Epidermal melanocyte (primary cell): ENCODE measurements around the gene TRIP10.

Experiments
- DNase-seq: peaks from one replicate; pipeline ENCODE4 v3.0.0; 2011; ENCODE audit warnings: low spot score; ENCODE audit not compliant: insufficient read length

The TRIP10 gene

DNA sequence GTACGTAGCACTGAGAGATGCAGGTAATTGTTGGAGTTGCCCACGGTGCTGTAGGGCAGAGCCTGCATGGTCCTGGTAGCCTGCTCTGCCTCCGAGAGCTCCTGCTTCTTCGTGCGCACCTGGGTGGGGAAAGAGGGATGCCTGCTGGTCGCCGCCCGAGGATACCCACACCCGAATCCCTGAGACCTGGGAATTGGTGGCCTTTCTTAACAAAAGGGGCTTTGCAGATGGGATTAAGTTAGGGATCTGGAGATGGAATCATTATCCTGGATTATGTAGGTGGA, 28.5 kb upstream of the TRIP10 start:
- no peak for DNase-seq

DNA sequence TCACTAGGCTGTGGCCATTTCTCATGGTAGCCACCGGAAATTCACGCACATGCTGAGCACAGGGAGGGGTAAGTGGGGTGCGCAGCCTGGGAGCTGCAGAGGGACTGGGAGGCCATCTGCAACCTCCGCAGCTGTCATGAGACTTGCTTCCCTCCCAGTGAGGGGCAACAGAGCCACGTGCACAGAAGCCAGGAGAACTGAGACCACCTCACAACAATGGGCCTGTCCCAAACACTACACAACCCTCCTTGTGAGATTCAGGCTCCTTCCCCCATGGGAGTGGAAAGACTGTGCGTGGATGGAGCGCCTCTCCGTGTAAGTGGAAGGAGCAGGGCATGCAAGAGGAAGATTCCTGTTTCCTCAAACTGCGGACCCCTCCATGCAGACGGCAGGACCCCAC, 27.9 kb upstream of the TRIP10 start:
- DNase-seq: no peak

DNA sequence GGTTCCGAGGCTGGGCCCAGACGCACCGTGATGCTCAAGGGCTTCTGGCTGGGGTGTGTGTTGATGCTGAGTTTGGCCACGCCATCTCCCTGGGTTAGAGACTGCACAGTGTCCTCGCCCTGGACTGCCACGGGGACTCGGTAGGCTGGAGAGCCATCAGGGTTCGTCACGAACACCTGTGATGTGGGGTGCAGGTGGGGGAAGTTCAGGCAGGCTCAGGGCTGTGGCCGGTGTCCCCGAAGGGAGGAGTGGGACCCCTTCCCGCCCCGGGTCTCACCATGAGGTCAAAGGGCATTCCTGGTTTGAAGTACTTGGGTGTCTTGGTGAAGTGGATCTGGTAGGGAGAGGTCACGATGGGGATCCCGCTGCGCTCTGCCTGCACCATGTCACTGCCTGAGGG, 27.2 kb upstream of the TRIP10 start:
- DNase-seq: no peak

- DNase-seq: no peak
Measured at GRCh38 chr19:6712692-6713670, 26.5 kb upstream of the TRIP10 start.

DNA sequence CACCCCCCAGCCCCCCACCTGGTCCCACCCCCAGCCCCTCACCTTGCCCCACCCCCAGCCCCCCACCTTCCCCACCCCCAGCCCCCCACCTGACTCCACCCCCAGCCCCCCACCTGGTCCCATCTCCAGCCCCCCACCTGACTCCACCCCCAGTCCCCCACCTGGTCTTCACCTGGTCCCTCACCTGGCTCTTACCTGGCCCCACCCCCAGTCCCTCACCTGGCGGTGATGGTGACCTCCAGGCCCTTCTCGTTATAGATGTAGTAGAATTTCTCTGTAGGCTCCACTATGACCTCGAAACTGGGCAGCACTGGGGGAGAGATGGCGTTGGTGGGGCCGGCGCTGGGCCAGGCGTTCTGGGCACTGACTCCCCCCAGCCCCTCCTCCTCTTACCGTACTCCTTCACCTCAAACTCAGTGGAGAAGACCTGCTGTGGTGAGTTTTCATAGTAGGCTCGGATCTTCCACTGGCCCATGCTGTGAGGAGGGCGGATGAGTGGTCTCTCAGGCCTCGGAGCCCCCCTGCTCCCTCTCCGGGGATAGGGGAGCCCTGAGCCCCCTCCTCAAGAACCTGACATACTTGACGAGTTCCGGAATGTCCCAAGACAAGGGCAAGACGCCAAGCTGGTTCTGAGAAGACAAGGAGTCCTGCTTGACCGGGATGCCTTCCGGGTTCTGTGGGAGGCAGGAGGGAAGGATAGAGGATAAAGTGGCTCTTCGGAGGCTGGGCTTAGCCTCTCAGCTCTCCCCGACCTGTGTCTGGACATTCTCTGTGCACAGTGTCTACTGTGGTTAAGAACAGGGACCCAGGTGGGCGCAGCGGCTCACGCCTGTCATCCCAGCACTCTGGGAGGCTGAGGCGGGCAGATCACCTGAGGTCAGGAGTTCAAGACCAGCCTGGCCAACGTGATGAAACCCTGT, 25.4 kb upstream of the TRIP10 start:
- DNase-seq: no peak

- no peak for DNase-seq
Measured at GRCh38 chr19:6714749-6715555, 24.5 kb upstream of the TRIP10 start.

- no peak for DNase-seq
Measured at GRCh38 chr19:6716610-6716970, 22.9 kb upstream of the TRIP10 start.

- DNase-seq: no peak
Measured at GRCh38 chr19:6717036-6717435, 22.4 kb upstream of the TRIP10 start.

- DNase-seq: no peak
Measured at GRCh38 chr19:6717441-6717971, 22.0 kb upstream of the TRIP10 start.

- DNase-seq: no peak
Measured at GRCh38 chr19:6718111-6718740, 21.3 kb upstream of the TRIP10 start.

- DNase-seq: no peak
Measured at GRCh38 chr19:6718741-6719539, 20.5 kb upstream of the TRIP10 start.

DNA sequence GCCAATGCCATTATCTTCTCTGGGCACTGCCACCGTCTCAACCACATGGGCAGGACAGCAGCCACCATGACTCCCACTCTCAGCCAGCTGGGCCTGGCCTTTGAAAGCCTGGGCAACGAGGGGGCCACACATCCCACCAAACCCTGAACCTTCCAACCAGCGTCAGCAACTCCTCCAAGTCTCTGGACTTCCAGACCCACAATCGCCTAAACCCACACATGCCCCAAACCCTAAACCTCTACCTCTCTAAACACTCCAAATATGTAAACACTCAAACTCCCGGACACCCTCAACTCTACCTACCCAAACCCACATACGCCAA, 20.0 kb upstream of the TRIP10 start:
- DNase-seq: no peak

- DNase-seq: no peak
Measured at GRCh38 chr19:6719992-6720368, 19.5 kb upstream of the TRIP10 start.

DNA sequence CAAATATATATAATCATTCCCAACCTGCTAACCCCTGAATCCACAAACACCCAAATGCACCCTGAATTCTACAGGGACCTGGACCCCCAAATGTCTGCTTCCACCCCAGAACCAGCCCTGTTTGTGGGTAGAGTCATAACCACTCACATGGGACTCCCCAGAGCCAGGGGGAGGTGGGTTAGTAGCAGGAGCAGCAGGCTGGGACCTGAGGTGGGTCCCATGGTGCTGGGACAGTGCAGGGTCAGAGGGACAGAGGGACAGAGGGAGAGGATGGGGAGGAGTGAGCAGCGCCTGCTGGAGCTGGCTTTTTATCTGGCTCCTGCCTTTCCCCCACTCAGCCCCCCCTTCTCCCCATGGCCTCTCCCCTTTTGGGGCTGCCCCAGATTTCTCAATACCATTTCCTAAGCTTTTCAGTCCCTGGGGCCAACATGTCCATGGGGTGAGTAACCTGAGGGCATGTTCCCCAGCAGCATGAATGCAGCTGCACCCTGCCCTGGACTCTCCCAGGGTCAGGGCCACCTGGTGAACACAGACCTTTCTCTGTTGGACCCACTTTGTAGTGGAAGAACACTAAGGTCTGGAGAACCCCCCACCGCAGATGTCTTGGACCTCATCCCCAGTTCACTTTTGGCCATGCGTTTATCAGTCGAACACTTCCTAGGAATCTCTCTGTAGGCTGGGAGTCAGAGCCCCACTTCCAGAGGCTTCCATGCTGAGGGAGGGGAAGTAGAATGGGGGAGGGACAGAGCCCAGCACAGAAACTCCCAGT, 18.9 kb upstream of the TRIP10 start, which contains the start of gene C3:
Gene C3 (minus strand): TSS at position 282 of the 769 bp plus-strand sequence. CDS start 61 bp downstream, at position 221.
- peak; percentile 67 for DNase-seq

DNA sequence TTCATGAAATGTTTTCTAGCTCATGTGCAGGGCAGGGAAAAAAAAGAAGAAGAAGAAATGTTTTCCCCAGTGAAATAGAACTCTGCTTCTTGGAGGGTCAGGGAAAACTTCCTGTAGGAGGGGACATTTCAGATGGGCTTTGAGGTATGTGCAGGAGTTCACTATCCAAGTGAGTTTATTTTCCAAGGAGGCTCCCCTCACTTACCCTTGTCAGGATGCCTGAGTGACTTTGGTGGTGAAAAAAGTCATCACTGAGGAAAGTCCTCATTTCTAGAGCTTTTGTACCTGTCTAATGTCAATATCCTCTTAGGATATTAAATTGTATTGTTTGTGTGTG, 18.4 kb upstream of the TRIP10 start:
- DNase-seq: no peak

GRCh38 chr19:6721773-6722172, 17.7 kb upstream of the TRIP10 start:
- DNase-seq: no peak

DNA sequence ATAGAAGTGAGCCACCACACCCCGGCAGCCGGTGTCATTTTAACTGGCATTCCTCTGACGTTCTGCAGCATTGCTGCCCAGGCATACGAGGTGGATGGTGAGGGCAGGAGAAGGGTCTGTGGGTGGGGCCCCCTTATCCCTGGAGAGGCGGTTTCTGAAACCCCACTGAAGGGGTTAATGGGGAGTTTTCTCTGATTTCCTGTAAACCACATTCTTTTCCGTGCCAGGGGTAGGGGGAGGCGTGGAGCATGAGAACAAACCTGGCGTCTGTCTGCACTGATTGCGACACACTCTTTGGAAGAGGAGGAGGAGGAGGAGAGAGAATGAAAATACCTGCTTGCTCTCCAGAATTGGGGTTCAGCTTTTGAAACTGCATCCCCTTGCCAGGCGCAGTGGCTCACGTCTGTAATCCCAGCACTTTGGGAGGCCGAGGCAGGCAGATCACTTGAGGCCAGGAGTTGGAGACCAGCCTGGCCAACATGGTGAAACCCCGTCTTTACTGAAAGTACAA, 16.3 kb upstream of the TRIP10 start:
- no peak for DNase-seq

- no peak for DNase-seq
Measured at GRCh38 chr19:6723738-6724137, 15.7 kb upstream of the TRIP10 start.
